CD4-positive, alpha-beta T cell treated with Interleukin-6 for 4 hours (primary cell): ENCODE measurements around the gene MYO6.
A peak's percentile ranks its signal among the peaks of the same experiment; 100 is the strongest.
"Not testable (repeated sequence)": the region's sequence is repeated elsewhere in the genome, so short reads cannot be mapped to it uniquely, and the experiment has no call there.

Experiments used
- DNase-seq: peaks from one replicate; pipeline ENCODE4 v3.0.0-alpha.2; 2020; ENCODE audit warnings: mixed read lengths

MYO6 gene

DNA sequence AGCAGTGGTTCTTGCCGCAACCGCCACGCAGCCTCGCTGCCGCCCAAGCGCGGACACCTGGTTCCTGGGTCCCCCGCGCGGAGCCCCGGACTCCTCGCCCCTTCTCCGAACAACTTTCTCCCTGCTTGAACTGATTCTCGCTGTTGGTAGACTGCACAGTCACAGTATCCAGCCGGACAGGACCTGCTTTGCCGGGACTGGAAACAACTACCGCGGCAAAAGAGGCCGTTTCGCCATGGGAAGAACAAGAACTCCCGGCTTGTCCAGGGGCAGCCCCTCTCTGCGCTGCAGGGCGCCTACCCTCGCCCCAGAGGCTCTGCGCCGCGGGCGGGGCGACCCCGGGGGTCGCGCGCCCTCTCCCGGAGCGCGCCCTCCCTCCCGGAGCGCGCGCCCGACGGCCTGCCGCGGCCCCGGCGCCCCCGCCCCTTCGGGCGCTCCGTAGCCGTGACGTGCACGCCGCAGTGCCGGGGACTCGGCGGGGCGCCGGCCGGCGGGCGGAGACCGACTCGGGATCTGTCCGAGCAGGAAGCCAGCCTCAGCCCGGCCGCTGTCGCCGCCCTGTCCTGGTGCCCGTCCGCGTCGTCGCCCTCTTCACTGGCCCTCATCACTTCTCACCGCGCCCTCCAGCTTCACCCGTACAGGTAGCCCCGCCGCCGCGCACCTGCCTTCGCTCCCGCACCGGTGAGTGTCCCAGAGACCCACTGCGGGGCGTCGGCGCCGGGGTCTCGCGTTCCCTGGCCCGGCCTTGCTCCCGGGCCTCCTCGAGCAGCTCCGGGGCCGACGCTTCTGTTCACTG is at the start of gene MYO6:
Gene MYO6, plus strand, starts transcription at position 497 of the 796 bp plus-strand sequence. CDS start 68,309 bp downstream, outside the sequence.
- peak; percentile 40 for DNase-seq

DNA sequence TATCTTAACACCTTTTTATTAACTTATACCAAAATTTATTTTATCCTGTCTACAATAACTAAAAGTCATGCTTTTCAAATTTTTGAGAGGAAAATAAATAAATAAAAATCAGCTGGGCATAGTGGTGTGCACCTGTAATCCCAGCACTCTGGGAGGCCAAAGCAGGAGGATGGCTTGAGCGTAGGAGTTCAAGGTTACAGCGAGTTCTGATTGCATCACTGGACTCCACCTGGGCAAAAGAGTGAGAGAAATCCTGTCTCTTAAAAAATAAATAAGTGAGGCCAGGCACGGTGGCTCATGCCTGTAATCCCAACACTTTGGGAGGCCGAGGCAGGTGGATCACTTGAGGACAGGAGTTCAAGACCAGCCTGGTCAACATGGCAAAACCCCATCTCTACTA is 40.7 kb upstream of the MYO6 start:
- DNase-seq: not testable (repeated sequence)

DNA sequence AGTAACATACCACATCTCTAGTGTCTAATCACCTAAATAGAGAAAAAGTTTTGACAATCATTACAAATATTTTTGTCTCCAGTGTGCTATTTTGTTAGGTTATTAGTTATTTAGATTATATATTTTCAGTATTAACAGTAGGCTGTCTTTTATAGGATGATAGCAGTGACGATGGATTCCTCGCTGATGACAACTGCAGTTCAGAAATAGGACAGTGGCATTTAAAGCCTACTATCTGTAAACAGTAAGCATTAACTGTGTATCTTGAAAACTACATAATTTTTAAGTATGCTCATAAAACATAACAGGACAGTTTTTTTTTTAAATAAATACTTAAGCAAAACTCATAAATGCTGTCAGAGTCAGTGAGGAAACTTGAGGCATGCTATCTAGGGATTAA is 37.9 kb upstream of the MYO6 start:
- DNase-seq: no peak

DNA sequence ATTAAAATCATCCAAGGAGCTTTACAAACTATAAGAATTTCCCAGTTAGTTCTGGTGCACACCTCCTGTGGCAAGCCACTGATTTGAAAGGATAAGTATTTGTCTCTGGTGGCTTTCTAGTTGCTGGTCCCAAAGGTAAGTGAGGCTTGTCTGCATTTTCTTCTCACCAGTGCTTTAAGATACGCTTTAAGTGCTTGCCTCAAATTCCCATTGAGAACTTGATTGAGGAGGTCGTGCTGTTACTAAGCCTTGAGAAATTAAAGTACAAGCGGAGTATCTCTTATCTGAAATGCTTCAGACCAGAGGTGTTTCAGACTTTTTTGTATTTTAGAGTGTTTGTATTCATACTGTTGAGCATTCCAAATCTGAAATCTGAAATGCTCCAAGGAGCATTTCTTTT is 29.9 kb upstream of the MYO6 start:
- no peak for DNase-seq

DNA sequence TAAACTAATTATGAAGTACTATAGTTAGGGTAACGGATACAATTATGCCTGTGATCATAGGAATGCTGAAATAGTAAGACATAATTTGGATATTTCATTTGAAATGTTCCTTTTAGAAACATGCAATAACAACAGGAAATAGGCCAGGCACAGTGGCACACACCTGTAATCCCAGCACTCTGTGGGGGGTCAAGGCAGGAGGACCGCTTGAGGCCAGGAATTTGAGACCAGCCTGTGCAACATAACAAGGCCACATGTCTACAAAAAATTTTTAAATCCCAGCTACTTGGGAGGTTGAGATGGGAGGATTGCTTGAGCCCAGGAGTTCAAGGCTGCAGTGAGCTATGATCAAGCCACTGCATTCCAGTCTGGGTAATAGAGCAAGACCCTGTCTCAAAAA is 25.7 kb upstream of the MYO6 start:
- DNase-seq: no peak

DNA sequence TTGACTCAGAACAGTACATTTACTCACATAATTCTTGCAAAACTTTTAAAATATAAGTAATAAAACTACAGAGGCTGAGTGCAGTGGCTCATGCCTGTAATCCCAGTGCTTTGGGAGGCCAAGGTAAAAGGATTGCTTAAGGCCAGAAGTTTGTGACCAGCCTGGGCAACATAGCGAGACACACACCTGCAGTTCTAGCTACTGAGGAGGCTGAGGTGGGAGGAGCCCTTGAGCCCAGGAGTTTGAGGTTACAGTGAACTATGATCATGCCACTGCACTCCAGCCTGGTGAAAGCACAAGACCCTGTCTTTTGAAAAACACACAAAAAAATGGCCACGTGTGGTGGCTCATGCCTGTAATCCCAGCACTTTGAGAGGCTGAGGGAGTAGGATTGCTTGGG is 21.8 kb upstream of the MYO6 start:
- DNase-seq: no peak

DNA sequence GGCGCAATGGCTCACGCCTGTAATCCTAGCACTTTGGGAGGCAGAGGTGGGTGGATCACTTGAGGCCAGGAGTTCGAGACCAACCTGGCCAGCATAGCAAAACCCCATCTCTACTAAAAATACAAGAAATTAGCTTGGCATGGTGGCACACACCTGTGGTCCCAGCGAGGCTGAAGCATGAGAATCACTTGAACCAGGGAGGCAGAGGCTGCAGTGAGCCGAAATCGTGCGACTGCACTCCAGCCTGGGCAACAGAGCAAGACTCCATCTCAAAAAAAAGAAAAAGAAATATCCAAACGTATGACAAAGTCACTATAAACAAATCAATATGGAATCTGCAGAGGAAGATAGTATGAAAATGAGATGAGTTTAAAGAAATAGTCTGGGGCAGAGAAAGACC is 18.0 kb upstream of the MYO6 start:
- DNase-seq: not testable (repeated sequence)

DNA sequence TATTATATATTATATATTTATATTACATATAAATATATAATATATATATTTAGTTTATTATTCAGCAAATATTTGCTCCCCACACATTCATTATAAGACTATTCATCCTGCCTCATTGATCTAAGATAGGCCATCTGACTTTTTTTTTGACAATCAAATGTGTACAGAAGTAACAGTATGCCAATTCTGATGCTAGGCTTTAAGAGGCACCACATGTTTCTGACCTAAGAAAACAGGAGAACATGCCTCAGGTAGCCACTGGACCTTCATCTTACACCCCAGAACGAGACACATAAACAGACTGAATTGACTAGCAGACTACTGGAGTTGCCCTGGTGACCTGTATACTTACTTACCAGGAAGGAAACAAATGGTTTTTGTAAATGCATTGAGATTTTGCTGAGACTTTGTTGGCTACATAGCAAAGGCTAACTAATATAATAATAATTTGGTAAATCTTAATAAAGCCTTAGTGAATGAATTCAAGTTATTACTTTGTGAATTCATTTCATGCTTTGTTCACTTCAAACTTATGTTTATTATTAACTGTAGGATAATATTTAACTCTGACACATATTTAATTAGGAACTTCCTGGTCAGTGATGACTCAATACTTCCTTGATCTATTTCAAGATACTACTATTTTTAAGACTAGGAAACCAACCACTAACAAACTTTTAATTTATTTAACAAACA is 13.4 kb upstream of the MYO6 start:
- no peak for DNase-seq

DNA sequence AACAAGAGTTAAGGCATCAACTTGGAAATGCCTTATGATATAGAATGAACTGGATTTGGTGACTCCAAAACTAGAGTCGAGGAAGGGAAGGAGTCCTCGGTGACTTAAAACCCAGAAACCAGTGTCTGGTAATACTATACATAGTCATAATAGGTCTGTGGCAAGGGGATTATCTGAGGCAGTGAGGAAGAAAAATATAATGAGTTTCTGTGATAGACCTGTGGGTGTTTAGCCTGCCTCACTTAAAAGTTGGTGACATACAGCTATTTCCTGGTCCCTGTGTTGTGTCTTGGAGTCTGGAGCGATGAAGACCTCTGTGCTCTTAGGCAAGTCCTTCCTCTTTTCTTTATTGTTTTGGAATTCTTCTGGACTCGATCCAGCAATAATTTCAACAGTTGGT is 5.1 kb upstream of the MYO6 start:
- no peak for DNase-seq

DNA sequence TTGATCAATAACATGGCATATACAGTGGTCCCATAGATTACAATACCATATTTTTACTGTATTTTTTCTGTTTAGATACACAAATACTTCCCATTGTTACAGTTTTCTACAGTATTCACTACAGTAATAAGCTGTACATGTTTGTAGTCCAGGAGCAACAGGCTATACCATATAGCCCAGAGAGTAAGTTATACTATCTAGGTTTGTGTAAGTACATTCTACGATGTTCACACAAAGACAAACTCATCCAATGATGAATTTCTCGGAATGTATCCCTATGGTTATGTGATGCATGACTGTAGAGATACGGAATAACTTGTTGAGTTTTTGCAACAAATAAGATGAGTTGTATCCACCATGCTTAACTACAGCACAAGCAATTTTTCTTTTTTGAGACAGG is 3.6 kb upstream of the MYO6 start:
- no peak for DNase-seq

DNA sequence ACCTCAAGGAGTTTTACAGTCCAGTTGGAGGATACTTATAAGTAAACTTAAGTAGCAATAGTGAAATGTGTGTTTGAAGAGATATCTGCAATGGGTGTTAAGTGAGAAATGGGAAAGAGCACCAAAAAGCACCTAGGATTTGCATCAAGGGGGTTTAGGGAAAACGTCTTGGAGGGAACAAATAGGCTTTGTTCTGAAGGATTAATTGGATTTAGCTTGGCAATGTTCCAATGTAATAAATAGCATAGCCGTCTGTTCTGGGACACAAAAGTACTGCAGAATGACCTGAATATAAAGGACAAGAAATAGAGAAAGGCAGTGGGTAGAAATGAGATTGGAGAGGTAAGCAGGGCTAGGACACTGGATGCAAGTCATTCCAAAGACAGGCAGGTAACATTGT is 2.8 kb upstream of the MYO6 start:
- no peak for DNase-seq

DNA sequence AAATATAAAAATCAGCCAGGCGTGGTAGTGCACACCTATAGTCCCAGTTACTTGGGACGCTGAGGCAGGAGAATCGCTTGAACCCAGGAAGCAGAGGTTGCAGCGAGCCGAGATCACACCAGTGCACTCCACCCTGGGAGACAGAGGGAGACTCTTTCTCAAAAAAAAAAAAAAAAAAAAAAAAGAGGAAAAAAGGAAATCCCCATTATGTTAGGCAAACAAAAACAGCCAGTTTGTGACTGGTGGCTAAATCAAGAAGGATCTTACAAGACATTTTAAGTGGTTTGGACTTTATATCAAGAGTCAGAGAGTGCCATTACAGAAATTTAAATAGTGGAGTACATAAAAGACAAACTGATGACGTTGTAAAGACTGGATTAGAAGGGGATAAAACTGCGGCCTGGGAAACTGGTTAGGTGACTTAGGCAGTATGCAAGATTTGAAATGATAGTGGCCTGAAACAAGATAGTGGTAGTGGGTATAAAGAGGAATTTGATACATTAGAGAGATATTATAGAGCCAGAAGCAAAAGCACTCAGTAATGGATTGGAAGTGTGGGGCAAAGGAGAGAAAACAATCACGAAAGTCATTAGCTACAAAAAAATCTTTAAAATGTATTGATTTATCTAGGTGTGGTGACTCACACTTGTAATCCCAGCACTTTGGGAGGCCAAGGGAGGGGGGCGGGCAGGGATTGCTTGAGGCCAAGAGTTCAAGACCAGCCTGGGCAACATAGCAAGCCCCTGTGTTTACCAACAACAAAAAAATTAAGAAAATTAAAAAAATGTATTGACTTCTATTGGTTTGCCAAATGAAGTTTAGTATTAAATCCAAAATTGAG is 1.7 kb upstream of the MYO6 start:
- DNase-seq: no peak

DNA sequence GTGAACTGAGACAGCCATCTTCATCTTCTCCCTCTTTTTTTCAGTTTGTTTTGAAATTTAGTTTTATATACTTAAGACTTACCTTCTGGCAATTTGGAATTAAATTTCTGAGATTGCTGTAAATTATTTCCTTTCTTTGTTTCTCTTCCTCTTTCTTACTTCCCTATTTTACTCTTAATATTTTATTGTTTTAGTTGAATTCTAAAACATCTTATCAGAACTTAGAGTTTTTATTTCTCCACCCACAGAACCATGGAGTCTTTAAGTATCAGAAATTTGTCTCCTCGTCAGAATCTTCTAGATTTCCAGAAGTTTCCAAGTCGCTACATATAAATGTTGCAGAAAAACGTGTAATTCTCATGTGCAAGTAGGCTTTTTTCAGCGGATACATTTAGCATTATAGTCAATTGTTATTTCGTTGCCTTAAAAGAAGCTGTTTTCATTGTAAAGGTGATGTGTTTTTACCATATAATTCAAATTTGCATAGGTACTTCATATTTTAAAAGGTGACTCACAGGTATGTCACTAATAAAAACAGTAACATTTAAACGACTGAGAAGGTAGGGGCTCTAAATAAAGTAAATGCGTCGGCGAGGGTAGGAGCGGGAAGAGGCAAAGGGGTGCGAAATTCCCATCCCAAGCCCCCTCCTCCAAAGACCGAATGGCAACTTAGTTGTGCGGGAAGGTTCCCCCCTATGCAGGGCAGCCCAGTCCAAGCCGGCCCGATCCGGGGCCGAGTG is 866 bp upstream of the MYO6 start:
- no peak for DNase-seq

DNA sequence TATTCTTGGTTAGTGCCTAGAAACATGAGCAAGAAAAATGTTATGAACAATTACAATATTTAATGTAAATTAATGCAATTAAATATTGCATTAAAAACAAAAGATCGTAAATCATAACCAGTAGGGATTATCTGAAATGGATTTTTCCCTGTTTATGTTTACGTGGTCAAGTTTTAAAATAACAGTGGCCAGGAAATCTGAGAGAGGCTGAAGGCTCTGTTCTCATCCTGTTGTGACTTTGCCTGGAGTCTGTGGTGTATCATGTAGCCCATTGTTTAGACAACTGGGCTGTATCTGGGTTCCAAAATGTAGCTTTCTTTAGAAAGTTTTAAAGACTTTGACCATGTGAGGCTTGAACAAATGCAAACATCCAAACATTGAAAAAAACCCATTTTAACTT is 2.4 kb downstream of the MYO6 start:
- no peak for DNase-seq

DNA sequence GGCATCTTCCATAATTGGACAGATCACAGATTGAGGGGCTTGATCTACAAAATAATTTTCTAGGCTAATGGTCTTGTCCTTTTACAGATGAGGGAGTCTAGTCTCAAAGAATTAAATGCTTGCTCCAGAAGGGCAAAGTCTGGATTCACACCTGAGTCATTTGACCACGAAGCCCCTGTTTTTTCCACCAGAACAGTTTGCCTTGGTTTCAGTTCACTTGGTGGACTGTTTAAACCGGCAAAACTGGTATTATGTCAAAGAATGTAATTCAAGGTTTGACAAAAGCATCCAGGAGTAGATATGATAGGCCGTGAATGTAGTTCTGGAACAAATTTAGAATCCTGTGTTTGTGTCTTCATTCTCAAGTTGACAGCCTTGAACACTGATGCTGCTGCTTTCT is 3.3 kb downstream of the MYO6 start:
- DNase-seq: no peak

DNA sequence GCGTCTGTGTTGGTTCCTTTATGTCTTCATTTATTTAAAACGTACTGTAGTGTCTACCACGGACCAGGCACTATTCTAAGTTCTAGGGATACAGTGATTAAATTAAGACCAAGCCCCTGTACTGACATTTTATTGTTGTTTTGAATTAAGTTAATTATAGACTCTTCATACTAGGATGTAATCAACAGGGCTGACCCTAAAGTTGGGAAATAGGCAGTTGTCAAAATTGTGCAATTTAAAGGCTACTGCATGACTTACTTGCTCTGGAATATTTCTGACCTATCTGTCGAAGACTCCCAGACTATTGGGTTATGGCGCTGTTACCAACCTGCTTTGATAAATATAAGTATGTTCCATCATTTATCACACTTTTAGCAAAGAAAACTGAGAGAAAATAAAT is 6.7 kb downstream of the MYO6 start:
- no peak for DNase-seq

DNA sequence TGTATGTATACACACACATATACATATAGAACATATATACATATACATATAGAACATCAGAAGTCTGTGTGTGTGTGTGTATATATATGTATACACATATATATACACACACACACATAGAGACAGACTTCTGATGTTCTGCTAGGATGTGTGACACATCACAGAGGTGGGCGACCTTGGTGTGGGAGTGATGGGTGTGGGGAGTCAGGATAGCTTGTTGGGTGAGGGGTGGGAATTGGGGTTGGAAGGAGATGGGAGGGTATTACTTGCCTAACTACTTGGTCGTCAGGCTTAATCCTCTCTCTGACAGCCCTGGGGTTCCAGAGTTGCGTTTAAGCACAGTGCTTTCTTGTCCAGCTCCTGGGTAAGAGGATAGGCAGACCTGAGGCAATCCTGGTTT is 8.3 kb downstream of the MYO6 start:
- DNase-seq: no peak

DNA sequence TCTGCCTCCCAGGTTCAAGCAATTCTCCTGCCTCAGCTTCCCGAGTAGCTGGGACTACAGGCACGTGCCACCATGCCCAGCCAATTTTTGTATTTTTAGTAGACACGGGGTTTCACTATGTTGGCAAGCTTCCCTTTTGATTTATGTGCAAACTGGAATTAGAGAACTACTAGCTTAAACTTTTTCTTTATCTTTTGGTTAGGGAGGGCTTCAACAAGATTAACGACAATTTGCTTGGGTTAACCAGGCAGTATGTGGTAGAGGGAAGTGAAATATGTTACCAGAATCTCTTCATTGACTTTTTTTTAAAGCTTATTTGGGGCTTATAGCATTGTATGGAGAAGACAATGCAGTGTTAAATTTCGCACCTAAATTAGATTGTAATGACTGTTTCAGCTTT is 9.0 kb downstream of the MYO6 start:
- no peak for DNase-seq

DNA sequence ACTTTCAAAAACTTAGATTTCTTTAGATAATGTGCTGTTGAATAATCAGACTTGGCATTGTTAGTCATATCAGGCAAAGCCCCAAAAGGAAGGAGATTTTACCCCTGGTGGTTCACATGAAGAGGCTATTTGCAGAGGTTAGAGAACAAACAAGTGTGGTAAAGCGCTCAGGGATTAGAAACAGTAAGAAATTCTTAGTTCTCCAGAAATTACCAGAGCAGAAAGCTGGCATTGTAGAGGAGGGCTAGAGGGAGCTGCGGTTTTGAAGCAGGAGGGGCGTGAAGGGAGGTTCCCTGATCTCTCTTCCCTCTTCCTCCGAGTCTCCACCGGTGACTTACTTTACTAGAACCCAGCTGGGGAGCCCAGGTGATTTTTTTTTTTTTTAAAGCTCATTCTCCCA is 10.2 kb downstream of the MYO6 start:
- DNase-seq: no peak

DNA sequence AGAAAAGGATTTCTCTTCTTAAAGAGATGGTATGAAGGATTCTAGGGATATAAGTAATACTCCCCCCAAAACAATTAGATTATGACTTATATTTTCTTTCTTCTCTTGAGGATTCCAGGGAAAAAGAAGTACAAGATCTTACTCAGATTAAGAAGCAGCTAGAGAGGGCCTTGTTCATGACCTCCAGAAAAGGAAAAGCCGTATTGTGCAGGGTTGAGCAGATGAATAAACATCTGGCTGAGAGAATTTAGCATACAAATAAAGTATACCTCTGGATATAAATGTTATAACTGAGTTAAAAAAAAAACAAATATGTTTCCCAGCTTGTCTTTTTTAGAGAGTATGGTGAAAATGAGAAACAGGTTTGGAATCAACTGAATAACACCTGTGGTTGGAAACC is 11.3 kb downstream of the MYO6 start:
- DNase-seq: no peak

DNA sequence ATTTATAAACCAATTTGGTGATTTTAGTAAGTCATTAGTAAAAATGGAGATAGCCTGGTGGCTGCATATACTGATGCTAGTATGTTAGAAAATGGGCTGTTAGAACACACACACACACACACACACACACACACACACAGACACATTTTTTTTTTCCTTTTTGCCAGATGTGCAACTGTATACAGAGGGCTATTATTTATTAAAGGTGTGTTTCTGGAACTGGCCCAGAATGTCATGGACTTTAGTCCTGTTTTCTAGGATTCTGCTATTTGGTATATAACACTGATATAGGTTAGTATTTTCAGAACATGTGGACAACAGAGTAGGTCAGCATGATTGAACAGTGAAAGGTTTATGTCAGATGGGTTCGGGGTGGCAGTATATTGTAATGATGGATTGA is 12.4 kb downstream of the MYO6 start:
- DNase-seq: no peak

DNA sequence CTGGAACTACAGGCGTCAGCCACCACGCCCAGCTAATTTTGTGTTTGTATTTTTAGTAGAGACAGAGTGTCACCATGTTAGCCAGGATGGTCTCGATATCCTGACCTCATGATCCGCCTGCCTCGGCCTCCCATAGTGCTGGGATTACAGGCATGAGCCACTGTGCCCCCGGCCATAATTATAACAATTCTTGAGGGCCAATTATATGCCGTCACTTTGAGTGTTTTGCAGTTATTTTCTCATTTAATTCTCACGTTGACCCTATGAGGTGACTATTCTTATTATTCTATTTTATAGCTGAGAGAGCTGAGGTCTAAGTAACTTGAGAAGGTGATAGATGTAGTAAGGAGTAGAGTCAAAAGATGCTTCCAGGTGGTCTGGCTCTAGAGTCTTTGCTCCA is 13.0 kb downstream of the MYO6 start:
- DNase-seq: no peak

DNA sequence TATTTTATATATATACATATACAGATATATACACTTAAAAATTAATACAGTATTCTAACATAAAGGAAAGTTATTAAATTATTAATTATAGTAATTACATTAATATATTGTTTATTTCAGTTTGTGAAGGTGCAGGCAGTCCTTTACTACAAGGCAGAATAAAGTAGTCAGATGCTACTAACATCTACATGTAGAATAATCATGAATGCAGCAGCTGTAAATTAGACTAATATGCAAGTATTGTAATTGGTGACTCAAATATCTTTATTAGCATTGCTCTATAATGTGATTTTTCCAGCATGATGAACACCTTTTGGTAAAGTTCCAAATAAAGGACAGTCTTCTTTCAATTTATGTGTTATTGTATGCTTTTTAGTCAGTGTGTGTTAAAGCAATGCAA is 17.3 kb downstream of the MYO6 start:
- DNase-seq: no peak
